OCI-LY3 (cell line): ENCODE results near the gene MRNIP.

Source experiments
- H2AFZ ChIP-seq: fragments of 200-600, 300-600 bp; shearing (Covaris generic); 2 replicates; pipeline ENCODE4 v1.6.0; 2014; ENCODE audit warnings: antibody characterized with exemption, low read depth, low read length
- H3K27ac ChIP-seq: fragments of 200-600, 300-600 bp; sonication (generic); 2 replicates; pipeline ENCODE4 v1.5.1; 2014; ENCODE audit warnings: mild to moderate bottlenecking, low read length, moderate library complexity, mixed read lengths
- H3K27me3 ChIP-seq: fragments of 200-600, 300-600 bp; sonication (generic); 2 replicates; pipeline ENCODE4 v1.6.1; 2014; ENCODE audit warnings: low read depth, low read length, mixed read lengths
- H3K36me3 ChIP-seq: fragments of 200-600, 300-600 bp; sonication (generic); replicated peaks from 2 replicates; pipeline ENCODE3; 2014; ENCODE audit warnings: low read depth, low read length, mixed read lengths
- H3K4me1 ChIP-seq: fragments of 300-600, 200-600 bp; sonication (generic); 2 replicates; pipeline ENCODE4 v1.6.1; 2014; ENCODE audit warnings: low read length, mixed read lengths
- H3K4me2 ChIP-seq: fragments of 200-600, 300-600 bp; sonication (generic); 2 replicates; pipeline ENCODE4 v1.6.1; 2014; ENCODE audit warnings: low read length, mixed read lengths
- H3K4me3 ChIP-seq: fragments of 300-600, 200-600 bp; sonication (generic); 2 replicates; pipeline ENCODE4 v1.5.1; 2014; ENCODE audit warnings: antibody characterized with exemption, mild to moderate bottlenecking, low read length, moderate library complexity
- H3K79me2 ChIP-seq: fragments of 300-600, 200-600 bp; shearing (Covaris generic); 2 replicates; pipeline ENCODE4 v1.6.1; 2014; ENCODE audit warnings: mild to moderate bottlenecking, low read length, mixed read lengths
- H3K9ac ChIP-seq: fragments of 300-600, 200-600 bp; shearing (Covaris generic); 2 replicates; pipeline ENCODE4 v1.6.0; 2014; ENCODE audit warnings: mild to moderate bottlenecking, low read length, moderate library complexity
- H3K9me3 ChIP-seq: fragments of 200-600, 300-600 bp; shearing (Covaris generic); 2 replicates; pipeline ENCODE4 v1.6.1; 2014; ENCODE audit warnings: low read length, mixed read lengths; ENCODE audit not compliant: insufficient read depth
- H4K20me1 ChIP-seq: fragments of 200-600, 300-600 bp; sonication (generic); 2 replicates; pipeline ENCODE4 v1.6.1; 2016; ENCODE audit warnings: low read length, mixed read lengths; ENCODE audit not compliant: insufficient read depth
- CTCF ChIP-seq: fragments of 200-600, 300-600 bp; sonication (generic); IDR thresholded peaks from 2 replicates; pipeline ENCODE4 v1.5.1; 2014; ENCODE audit warnings: antibody characterized with exemption, low read length, low read depth
- EZH2phosphoT487 ChIP-seq: fragments of 200-600 bp; shearing (Covaris generic); IDR thresholded peaks from 2 replicates; pipeline ENCODE4 v1.6.1; 2018; ENCODE audit warnings: antibody characterized with exemption, mixed run types, low read depth

The MRNIP gene

DNA sequence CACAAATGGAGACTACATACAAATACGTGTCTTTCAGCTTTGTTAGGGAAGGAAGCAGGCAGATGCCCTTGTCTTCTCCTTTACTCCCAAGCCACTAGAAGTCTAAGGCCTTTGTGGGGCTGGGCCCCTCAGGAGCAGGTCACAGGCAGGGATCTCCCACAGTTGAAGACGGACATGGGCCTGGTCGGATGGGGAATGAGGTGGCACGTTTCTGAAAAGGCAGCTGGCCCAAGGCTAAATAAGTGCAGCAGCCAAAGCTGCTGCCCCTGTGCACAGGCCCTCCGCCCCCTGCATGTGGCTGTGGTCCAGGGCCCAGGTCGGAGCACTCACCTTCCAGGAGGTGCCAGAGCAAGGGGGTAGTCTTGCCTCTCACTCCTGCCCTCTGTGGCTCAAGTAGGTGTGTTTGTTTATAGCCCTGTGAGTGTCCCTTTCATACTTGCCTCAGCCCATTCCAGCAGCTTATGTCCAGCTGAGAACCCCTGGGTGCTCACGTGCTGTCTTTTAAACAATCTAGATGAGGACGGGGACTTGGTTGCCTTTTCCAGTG lies 36.1 kb downstream of the MRNIP start:
- Histone ChIP-seq H3K9me3 (no peaks in the 10 kb centered on the region), H4K20me1 (peaks cover 48% of the 10 kb centered on the region), H3K79me2 (peaks cover 72% of the 10 kb centered on the region), H3K36me3 (peaks cover 48% of the 10 kb centered on the region), H2AFZ (no peak overlapping the region), H3K27me3 (no peaks in the 10 kb centered on the region), H3K4me2 (peak overlapping the region; percentile 63), H3K4me3 (peak overlapping the region; percentile 91), H3K27ac (0 out of 2 replicates have a peak overlapping the region, but pooled peaks have one; percentile 87), H3K4me1 (peaks cover 34% of the 10 kb centered on the region), H3K9ac (peak overlapping the region; percentile 93; the same call in 1 of the 2 replicates)
- no peak for TF ChIP-seq CTCF

DNA sequence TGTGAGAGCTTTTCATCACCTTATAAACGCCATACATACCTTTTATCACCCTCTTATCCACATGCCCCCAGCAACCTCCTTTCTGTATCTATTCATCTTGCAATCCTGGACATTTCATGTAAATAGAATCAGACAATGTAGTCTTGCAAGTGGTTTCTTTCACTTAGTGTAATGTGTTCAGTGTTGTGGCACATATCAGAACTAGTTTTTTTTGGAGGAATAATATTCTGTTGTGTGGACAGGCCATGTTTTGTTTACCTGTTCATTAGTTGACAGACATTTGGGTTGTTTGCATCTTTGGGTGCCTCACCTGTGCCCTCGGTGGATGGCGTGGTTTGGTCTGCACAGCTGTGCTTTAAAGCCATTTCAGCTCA lies 36.6 kb downstream of the MRNIP start:
- Histone ChIP-seq H3K9ac (peak overlapping the region; percentile 93), H3K4me1 (peaks cover 34% of the 10 kb centered on the region), H3K36me3 (peaks cover 46% of the 10 kb centered on the region), H3K79me2 (peaks cover 72% of the 10 kb centered on the region), H3K9me3 (no peaks in the 10 kb centered on the region), H3K27me3 (no peaks in the 10 kb centered on the region), H3K4me2 (peak overlapping the region; percentile 63), H3K27ac (peak overlapping the region; percentile 87; the same call in 1 of the 2 replicates), H4K20me1 (peaks cover 46% of the 10 kb centered on the region), H2AFZ (no peak overlapping the region), H3K4me3 (peak overlapping the region; percentile 91)
- TF ChIP-seq EZH2phosphoT487 (no peak), CTCF (no peak)

DNA sequence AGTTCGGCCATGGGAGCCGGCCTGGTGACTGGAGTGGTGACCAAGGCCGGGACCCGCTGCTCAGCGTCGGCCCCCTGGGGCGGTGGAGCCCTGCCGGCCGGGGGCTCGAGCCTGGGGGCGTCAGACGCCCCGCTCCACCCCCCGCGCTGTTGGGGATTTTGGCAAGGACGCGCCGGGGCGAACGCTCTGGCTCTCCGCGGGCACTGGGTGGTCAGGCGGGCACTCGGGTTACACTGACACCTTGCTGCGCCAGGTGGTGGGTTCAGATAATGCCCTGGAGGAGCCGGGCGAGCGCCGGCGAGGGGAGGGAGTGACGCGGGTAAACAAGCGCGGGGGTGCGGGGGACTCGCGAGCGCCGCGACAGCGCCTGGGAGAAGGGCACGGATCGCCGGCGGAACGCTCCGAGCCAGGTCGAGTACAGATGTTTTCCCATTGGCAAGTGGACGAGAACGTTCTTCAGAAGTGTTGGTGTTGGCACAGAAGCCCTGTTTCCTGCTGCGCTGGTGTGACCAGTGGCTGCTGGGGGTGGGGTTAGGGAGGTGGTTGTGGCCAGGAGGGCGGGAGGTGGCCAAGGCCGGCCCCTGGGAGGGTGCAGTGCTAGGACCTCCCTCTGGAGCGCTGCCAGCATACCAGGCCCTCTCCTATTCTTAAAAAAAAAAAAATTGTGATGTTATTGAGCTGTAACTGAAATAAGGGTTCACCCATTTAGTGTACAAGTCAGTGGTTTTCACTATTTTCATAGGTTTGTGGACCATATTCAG lies 37.1 kb downstream of the MRNIP start:
- H2AFZ ChIP-seq: no peak overlapping the region
- peaks cover 67% of the 10 kb centered on the region for H3K79me2 ChIP-seq
- no peaks in the 10 kb centered on the region for H3K9me3 ChIP-seq
- H3K4me2 ChIP-seq: peak overlapping the region; percentile 63
- peak overlapping the region; percentile 87 for H3K27ac ChIP-seq
- no peaks in the 10 kb centered on the region for H3K27me3 ChIP-seq
- H3K4me3 ChIP-seq: peak overlapping the region; percentile 91
- H3K9ac ChIP-seq: peak overlapping the region; percentile 93
- peaks cover 34% of the 10 kb centered on the region for H3K4me1 ChIP-seq
- H4K20me1 ChIP-seq: peaks cover 46% of the 10 kb centered on the region
- no peak for TF ChIP-seq CTCF
- TF ChIP-seq EZH2phosphoT487: no peak
- H3K36me3 ChIP-seq: peaks cover 41% of the 10 kb centered on the region

DNA sequence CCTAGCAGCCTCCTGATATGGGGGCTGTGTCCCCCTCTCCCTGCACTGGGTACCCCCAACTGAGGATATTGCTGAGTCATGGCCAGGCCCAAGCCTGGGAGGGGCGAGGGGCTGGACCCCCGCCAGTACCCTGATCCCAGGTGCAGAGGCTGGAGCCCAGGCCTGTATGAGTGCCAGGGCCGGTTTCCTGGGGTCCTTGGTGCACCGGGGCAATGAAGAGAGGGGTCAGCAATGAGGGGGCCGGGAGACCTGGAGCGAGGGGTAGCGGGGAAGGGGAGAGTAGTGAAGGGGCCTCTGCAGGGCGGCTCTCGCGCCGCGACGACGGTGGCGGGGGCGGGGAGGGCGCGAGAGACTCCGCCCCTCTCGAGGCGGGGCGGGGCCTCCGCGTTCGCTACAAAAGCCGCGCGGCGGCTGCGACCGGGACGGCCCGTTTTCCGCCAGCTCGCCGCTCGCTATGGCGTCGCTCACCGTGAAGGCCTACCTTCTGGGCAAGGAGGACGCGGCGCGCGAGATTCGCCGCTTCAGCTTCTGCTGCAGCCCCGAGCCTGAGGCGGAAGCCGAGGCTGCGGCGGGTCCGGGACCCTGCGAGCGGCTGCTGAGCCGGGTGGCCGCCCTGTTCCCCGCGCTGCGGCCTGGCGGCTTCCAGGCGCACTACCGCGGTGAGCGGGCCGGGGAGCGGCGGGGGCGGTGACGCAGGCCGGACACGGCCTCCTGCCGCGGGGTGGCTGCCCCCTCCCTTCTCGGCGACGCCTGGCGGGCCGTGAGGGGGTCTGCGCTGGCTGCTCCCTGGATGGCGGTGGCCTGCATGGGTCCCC lies 37.9 kb downstream of the MRNIP start, which contains the start of gene SQSTM1:
SQSTM1 (plus strand) TSS at position 423 of the 815 bp plus-strand sequence; CDS start at position 455, 32 bp downstream.
- Histone ChIP-seq H3K4me1 (peaks cover 34% of the 10 kb centered on the region), H2AFZ (no peak within 1 kb of the TSS), H3K27ac (peak within 1 kb of the TSS; percentile 87), H3K4me3 (peak within 1 kb of the TSS; percentile 91), H3K79me2 (peaks cover 64% of the 10 kb centered on the region), H3K9ac (peak within 1 kb of the TSS; percentile 93), H3K27me3 (no peaks in the 10 kb centered on the region), H3K9me3 (no peaks in the 10 kb centered on the region), H3K4me2 (peak within 1 kb of the TSS; percentile 95), H3K36me3 (peaks cover 38% of the 10 kb centered on the region), H4K20me1 (peaks cover 44% of the 10 kb centered on the region)
- no peak for TF ChIP-seq CTCF
- no peak for TF ChIP-seq EZH2phosphoT487
